Measurements from ENCODE around the gene BMP6. TPM values are rescaled to one million over a fixed set of nuclear protein-coding genes. Genes with fewer than 3 reads are reported as not detected.
"Not testable (repeated sequence)": the region's sequence is repeated elsewhere in the genome, so short reads cannot be mapped to it uniquely, and the experiment has no call there.

The BMP6 gene
- total and polyA plus RNA-seq, 10 of the 15 experiments (the other 5 are each of a cell fraction or from before 2014, with no cell fraction given): 0.02 to 0.15 (median 0.05) TPM; not detected in 5

DNA sequence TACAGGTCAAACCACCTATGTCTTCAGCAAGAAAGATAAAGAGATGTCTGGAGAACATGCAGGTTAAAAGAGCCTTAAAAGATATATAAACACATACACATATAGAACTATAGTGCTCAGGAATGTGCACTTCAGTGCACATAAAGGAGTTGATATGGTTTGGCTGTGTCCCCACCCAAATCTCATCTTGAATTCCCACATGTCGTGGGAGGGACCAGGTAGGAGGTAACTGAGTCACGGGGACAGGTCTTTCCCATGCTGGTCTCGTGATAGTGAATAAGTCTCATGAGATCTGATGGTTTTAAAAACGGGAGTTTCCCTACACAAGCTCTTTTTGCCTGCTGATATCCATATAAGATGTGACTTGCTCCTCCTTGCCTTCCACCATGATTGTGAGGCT lies 166.5 kb downstream of the BMP6 start:
- H3K27ac ChIP-seq (ENCODE audit: control insufficient read depth, insufficient read depth); SMC1A ChIA-PET (ENCODE audit: uncharacterized antibody, unreplicated experiment); DNase-seq (ENCODE audit: low read depth, low spot score); H3K4me3 ChIP-seq; H4K20me1 ChIP-seq (ENCODE audit: control insufficient read depth, insufficient read depth); H3K79me2 ChIP-seq (ENCODE audit: control insufficient read depth, insufficient read depth, low read length); H3K4me1 ChIP-seq (ENCODE audit: control insufficient read depth, insufficient read depth, low read length); RAD21 ChIA-PET (ENCODE audit: unreplicated experiment); H3K9me3 ChIP-seq (replicated peaks; ENCODE audit: control insufficient read depth, insufficient read depth, low read length); H3K9ac ChIP-seq (ENCODE audit: control insufficient read depth, insufficient read depth, low read length); POLR2A ChIA-PET; intact Hi-C loops (cut with micrococcal nuclease; ENCODE audit: unreplicated experiment); CTCF ChIA-PET; H3K27me3 ChIP-seq (replicated peaks in 1 of 2; ENCODE audit: control insufficient read depth in 2 of 2, insufficient read depth in 2 of 2, low read length in 1 of 2); ATAC-seq; in situ Hi-C loops (cut with MboI); H2AFZ ChIP-seq (ENCODE audit: control insufficient read depth, low read depth, low read length); H3K4me2 ChIP-seq (ENCODE audit: control insufficient read depth, insufficient read depth); FAIRE-seq: not testable (repeated sequence)
- BruUV-seq (replicated peaks): TSS peak; percentile 21
- H3K36me3 ChIP-seq (ENCODE audit: control insufficient read depth in 2 of 2, insufficient read depth in 2 of 2, low read length in 1 of 2): peaks cover 23 to 56% of the 10 kb centered on the region in 2 experiments
- WGBS (ENCODE audit: insufficient coverage, insufficient replicate concordance, low lambda C conversion rate, missing lambda C conversion rate): 97% methylated on average over 4 of the region's 4 CpGs
- TF ChIP-seq POLR2AphosphoS5 (IDR thresholded peaks at IDR 0.05; ENCODE audit: low read length): 0 out of 2 replicates have a peak, but pooled peaks have one; percentile 32

DNA sequence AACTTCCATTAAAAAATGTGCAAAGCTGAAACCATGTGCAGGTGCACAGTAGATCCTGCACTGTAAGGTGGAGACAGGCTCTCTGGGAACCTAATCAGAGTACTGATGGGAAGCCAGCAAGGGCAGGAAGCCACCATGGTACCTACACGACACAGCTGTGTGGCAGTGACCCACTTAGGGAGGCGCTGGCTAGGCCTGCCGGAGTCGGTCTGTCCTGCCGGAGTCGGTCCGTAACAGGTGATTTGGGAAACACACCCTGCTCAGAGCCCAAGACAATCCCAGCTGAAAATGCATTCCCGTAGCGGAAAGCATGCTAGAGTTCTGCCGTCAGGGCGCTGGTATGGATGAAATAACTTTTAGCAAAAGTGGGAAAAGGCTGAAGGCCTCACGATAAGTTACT lies 167.4 kb downstream of the BMP6 start:
- intact Hi-C loops (cut with micrococcal nuclease; ENCODE audit: unreplicated experiment): no loop called here
- no peak overlapping the region for H3K4me3 ChIP-seq
- no peaks in the 10 kb centered on the region; the same call in 1 of the 2 replicates for H3K4me1 ChIP-seq (ENCODE audit: control insufficient read depth, insufficient read depth, low read length)
- DNase-seq (ENCODE audit: low read depth, low spot score) (no peak), ATAC-seq (no peak), FAIRE-seq (no peak)
- no peaks in the 10 kb centered on the region; the same call in 1 of the 2 replicates for H4K20me1 ChIP-seq (ENCODE audit: control insufficient read depth, insufficient read depth)
- no peaks in the 10 kb centered on the region for H3K9me3 ChIP-seq (replicated peaks; ENCODE audit: control insufficient read depth, insufficient read depth, low read length)
- no TSS peak for BruUV-seq (replicated peaks)
- no peak overlapping the region for H3K27ac ChIP-seq (ENCODE audit: control insufficient read depth, insufficient read depth)
- ChIA-PET CTCF (no interaction called here), RAD21 (ENCODE audit: unreplicated experiment) (no interaction called here), POLR2A (no interaction called here), SMC1A (ENCODE audit: uncharacterized antibody, unreplicated experiment) (no interaction called here)
- no peaks in the 10 kb centered on the region for H3K27me3 ChIP-seq (replicated peaks in 1 of 2; ENCODE audit: control insufficient read depth in 2 of 2, insufficient read depth in 2 of 2, low read length in 1 of 2)
- 97% methylated on average over 12 of the region's 12 CpGs for WGBS (ENCODE audit: insufficient coverage, insufficient replicate concordance, low lambda C conversion rate, missing lambda C conversion rate)
- H3K9ac ChIP-seq (ENCODE audit: control insufficient read depth, insufficient read depth, low read length): no peak overlapping the region
- H2AFZ ChIP-seq (ENCODE audit: control insufficient read depth, low read depth, low read length): no peak overlapping the region
- H3K79me2 ChIP-seq (ENCODE audit: control insufficient read depth, insufficient read depth, low read length): no peaks in the 10 kb centered on the region; the same call in 1 of the 2 replicates
- in situ Hi-C loops (cut with MboI): no loop called here
- TF ChIP-seq RB1 (IDR thresholded peaks at IDR 0.05; ENCODE audit: borderline replicate concordance) (no peak), POLR2A (IDR thresholded peaks at IDR 0.05; ENCODE audit: low read depth, low read length) (peak; percentile 46; the same call in 1 of the 2 replicates)
- TF ChIP-seq, protein P1, sequence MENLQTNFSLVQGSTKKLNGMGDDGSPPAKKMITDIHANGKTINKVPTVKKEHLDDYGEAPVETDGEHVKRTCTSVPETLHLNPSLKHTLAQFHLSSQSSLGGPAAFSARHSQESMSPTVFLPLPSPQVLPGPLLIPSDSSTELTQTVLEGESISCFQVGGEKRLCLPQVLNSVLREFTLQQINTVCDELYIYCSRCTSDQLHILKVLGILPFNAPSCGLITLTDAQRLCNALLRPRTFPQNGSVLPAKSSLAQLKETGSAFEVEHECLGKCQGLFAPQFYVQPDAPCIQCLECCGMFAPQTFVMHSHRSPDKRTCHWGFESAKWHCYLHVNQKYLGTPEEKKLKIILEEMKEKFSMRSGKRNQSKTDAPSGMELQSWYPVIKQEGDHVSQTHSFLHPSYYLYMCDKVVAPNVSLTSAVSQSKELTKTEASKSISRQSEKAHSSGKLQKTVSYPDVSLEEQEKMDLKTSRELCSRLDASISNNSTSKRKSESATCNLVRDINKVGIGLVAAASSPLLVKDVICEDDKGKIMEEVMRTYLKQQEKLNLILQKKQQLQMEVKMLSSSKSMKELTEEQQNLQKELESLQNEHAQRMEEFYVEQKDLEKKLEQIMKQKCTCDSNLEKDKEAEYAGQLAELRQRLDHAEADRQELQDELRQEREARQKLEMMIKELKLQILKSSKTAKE (IDR thresholded peaks at IDR 0.05; ENCODE audit: low read depth, poor library complexity, severe bottlenecking): no peak
- H3K4me2 ChIP-seq (ENCODE audit: control insufficient read depth, insufficient read depth): no peak overlapping the region
- H3K36me3 ChIP-seq (ENCODE audit: control insufficient read depth in 2 of 2, insufficient read depth in 2 of 2, low read length in 1 of 2): peaks cover 21 to 54% of the 10 kb centered on the region in 2 experiments
